Neural progenitor cell (in vitro differentiated cells): ENCODE data around the gene CERT1. TPM values are rescaled to one million over a fixed set of nuclear protein-coding genes. Genes with fewer than 3 reads are reported as not detected.

Source experiments
- DNase-seq: peaks from one replicate; pipeline ENCODE4 v3.0.0-alpha.2; 2016; ENCODE audit warnings: low spot score
- H2AFZ ChIP-seq: fragments of 200-600 bp; sonication (generic); replicated peaks from 2 replicates; pipeline ENCODE4 v1.6.1; 2016; ENCODE audit warnings: antibody characterized with exemption
- H3F3A ChIP-seq: fragments of 200-600 bp; sonication (generic); 2 replicates; pipeline ENCODE4 v1.6.1; 2016; ENCODE audit warnings: antibody characterized with exemption, low read depth
- H3K27ac ChIP-seq: fragments of 200-600 bp; sonication (generic); 2 replicates; pipeline ENCODE4 v1.5.1; 2016; ENCODE audit warnings: mild to moderate bottlenecking
- H3K27me3 ChIP-seq: fragments of 200-600 bp; sonication (generic); 2 replicates; pipeline ENCODE4 v1.6.1; 2016; ENCODE audit warnings: mild to moderate bottlenecking, moderate library complexity
- H3K36me3 ChIP-seq: fragments of 200-600 bp; sonication (generic); 2 replicates; pipeline ENCODE4 v1.5.1; 2016
- H3K4me1 ChIP-seq: fragments of 200-600 bp; sonication (generic); 2 replicates; pipeline ENCODE4 v1.6.1; 2016; ENCODE audit warnings: mixed run types
- H3K4me2 ChIP-seq: fragments of 200-600 bp; sonication (generic); 2 replicates; pipeline ENCODE4 v1.6.1; 2016
- H3K4me3 ChIP-seq: fragments of 200-600 bp; sonication (generic); 2 replicates; pipeline ENCODE4 v1.5.1; 2016
- H3K79me2 ChIP-seq: fragments of 200-600 bp; sonication (generic); 2 replicates; pipeline ENCODE4 v1.6.1; 2016; ENCODE audit warnings: low read depth
- H3K9ac ChIP-seq: fragments of 200-600 bp; sonication (generic); 2 replicates; pipeline ENCODE4 v1.6.1; 2016
- H3K9me3 ChIP-seq: fragments of 200-600 bp; sonication (generic); 2 replicates; pipeline ENCODE4 v1.5.1; 2016; ENCODE audit warnings: low read depth
- H4K20me1 ChIP-seq: fragments of 200-600 bp; sonication (generic); 2 replicates; pipeline ENCODE4 v1.6.1; 2016; ENCODE audit warnings: low read depth
- H3K27ac Mint-ChIP-seq: 3 replicates; pipeline ENCODE4 v1.8.0; 2021; ENCODE audit warnings: mixed read lengths
- H3K27me3 Mint-ChIP-seq: 2 replicates; pipeline ENCODE4 v1.8.0; 2022; ENCODE audit warnings: low read depth, mild to moderate bottlenecking, inconsistent platforms, moderate library complexity, mixed read lengths; ENCODE audit not compliant: insufficient read depth
- H3K36me3 Mint-ChIP-seq: 3 replicates; pipeline ENCODE4 v1.8.0; 2021; ENCODE audit warnings: mixed read lengths
- H3K4me1 Mint-ChIP-seq: 3 replicates; pipeline ENCODE4 v1.8.0; 2021; ENCODE audit warnings: mixed read lengths
- H3K4me3 Mint-ChIP-seq: 3 replicates; pipeline ENCODE4 v1.8.0; 2021; ENCODE audit warnings: mild to moderate bottlenecking, moderate library complexity, mixed read lengths
- H3K9me3 Mint-ChIP-seq: 3 replicates; pipeline ENCODE4 v1.8.0; 2020; ENCODE audit warnings: mixed read lengths
- EZH2 ChIP-seq: fragments of 200-600 bp; sonication (generic); IDR thresholded peaks from 2 replicates; pipeline ENCODE4 v1.6.1; 2017; ENCODE audit warnings: antibody characterized with exemption, mild to moderate bottlenecking, moderate library complexity
- EZH2phosphoT487 ChIP-seq: fragments of 200-600 bp; sonication (generic); IDR thresholded peaks from 2 replicates; pipeline ENCODE4 v1.6.1; 2017; ENCODE audit warnings: antibody characterized with exemption
- total RNA-seq: library from RNA; depleted of rRNA; stranded (reverse); fragments of >200 nt; gene quantifications from 2 replicates; pipeline ENCODE4 v1.2.3, GENCODE V29; 2015; ENCODE audit warnings: low replicate concordance
- TF ChIP-seq, protein P1 (sequence below): fragments of 200-600 bp; sonication (generic); IDR thresholded peaks from 2 replicates; pipeline ENCODE4 v1.5.1; 2017; ENCODE audit warnings: antibody characterized with exemption, mild to moderate bottlenecking

CERT1 gene
- total RNA-seq, 1 donor from 2014 or later, result 50.4 TPM

DNA sequence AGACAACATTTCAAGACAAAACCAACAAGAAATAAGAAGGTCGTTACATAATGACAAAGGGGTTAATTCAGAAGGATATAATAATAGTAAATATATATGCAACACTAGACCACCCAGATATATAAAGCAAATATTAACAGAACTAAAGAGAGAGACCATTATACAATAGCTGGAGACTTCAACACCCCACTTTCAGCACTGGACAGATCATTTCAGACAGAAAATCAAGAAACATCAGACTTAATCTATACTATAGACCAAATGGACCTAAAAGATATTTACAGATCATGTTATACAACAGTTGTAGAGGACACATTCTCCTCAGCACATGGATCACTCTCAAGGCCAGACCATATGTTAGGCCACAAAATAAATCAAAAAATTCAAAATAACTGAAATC lies 26.8 kb downstream of the CERT1 start:
- Mint-ChIP-seq H3K27me3 (no peaks in the 10 kb centered on the region), H3K4me1 (no peaks in the 10 kb centered on the region), H3K9me3 (peaks cover 58% of the 10 kb centered on the region), H3K36me3 (peaks cover 49% of the 10 kb centered on the region), H3K27ac (no peak overlapping the region), H3K4me3 (no peak overlapping the region)
- H3K27ac ChIP-seq, result no peak overlapping the region
- TF ChIP-seq, protein P1, sequence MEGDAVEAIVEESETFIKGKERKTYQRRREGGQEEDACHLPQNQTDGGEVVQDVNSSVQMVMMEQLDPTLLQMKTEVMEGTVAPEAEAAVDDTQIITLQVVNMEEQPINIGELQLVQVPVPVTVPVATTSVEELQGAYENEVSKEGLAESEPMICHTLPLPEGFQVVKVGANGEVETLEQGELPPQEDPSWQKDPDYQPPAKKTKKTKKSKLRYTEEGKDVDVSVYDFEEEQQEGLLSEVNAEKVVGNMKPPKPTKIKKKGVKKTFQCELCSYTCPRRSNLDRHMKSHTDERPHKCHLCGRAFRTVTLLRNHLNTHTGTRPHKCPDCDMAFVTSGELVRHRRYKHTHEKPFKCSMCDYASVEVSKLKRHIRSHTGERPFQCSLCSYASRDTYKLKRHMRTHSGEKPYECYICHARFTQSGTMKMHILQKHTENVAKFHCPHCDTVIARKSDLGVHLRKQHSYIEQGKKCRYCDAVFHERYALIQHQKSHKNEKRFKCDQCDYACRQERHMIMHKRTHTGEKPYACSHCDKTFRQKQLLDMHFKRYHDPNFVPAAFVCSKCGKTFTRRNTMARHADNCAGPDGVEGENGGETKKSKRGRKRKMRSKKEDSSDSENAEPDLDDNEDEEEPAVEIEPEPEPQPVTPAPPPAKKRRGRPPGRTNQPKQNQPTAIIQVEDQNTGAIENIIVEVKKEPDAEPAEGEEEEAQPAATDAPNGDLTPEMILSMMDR, result no peak
- no peak for TF ChIP-seq EZH2phosphoT487
- TF ChIP-seq EZH2, result no peak
- H2AFZ ChIP-seq, result no peak overlapping the region
- no peak overlapping the region for H3K4me2 ChIP-seq
- no peaks in the 10 kb centered on the region for H3K4me1 ChIP-seq
- H3K79me2 ChIP-seq, result peaks cover 97% of the 10 kb centered on the region
- H4K20me1 ChIP-seq, result peaks cover 3% of the 10 kb centered on the region
- no peak overlapping the region for H3K4me3 ChIP-seq
- no peaks in the 10 kb centered on the region for H3F3A ChIP-seq
- H3K9me3 ChIP-seq, result peaks cover 13% of the 10 kb centered on the region
- H3K36me3 ChIP-seq, result no peaks in the 10 kb centered on the region
- DNase-seq, result no peak
- H3K27me3 ChIP-seq, result no peaks in the 10 kb centered on the region
- H3K9ac ChIP-seq, result no peak overlapping the region

- no peak overlapping the region for H2AFZ ChIP-seq
- no peaks in the 10 kb centered on the region for H3K4me1 Mint-ChIP-seq
Observed at GRCh38 chr5:75482482-75482881, 28.9 kb downstream of the CERT1 start.

DNA sequence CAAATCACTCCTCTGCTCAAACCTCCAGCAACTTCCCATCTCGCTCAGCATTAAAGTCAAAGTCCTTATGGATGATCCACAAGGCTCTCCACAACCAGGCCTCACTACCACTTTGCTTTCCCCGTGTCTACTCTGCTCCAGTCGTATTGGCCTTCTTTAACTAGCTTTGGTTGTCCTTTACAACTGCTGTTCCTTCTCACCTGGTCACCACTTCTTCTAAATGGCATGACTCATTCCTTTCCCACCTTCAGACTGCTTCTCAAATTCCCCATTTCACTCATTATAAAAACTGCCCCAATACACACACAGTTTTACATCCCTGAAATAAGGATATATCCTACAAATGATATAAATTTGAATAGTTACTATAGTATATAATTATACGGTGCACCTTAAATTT lies 30.4 kb downstream of the CERT1 start:
- TF ChIP-seq, protein P1, result no peak
- no peak for TF ChIP-seq EZH2phosphoT487
- no peak for TF ChIP-seq EZH2
- H3K27me3 Mint-ChIP-seq, result no peaks in the 10 kb centered on the region
- no peak overlapping the region for H3K4me3 Mint-ChIP-seq
- H3K79me2 ChIP-seq, result peaks cover 85% of the 10 kb centered on the region
- H3K4me2 ChIP-seq, result no peak overlapping the region
- H3K27me3 ChIP-seq, result no peaks in the 10 kb centered on the region
- H3F3A ChIP-seq, result no peaks in the 10 kb centered on the region
- H3K36me3 Mint-ChIP-seq, result peaks cover 27% of the 10 kb centered on the region
- H3K27ac ChIP-seq, result no peak overlapping the region
- peaks cover 22% of the 10 kb centered on the region for H4K20me1 ChIP-seq
- no peak overlapping the region for H2AFZ ChIP-seq
- H3K36me3 ChIP-seq, result peaks cover under 1% of the 10 kb centered on the region
- no peak overlapping the region for H3K27ac Mint-ChIP-seq
- H3K9ac ChIP-seq, result no peak overlapping the region
- no peaks in the 10 kb centered on the region for H3K4me1 ChIP-seq
- no peak overlapping the region for H3K4me3 ChIP-seq
- no peaks in the 10 kb centered on the region for H3K4me1 Mint-ChIP-seq
- DNase-seq, result no peak
- H3K9me3 ChIP-seq, result no peaks in the 10 kb centered on the region
- peaks cover 33% of the 10 kb centered on the region for H3K9me3 Mint-ChIP-seq

More at GRCh38 chr5:75482482-75482881, 28.9 kb downstream of the CERT1 start:
- H3K36me3 ChIP-seq, result no peaks in the 10 kb centered on the region
- Mint-ChIP-seq H3K27me3 (no peaks in the 10 kb centered on the region), H3K4me3 (no peak overlapping the region), H3K9me3 (peaks cover 43% of the 10 kb centered on the region), H3K27ac (no peak overlapping the region), H3K36me3 (peaks cover 38% of the 10 kb centered on the region)
- H4K20me1 ChIP-seq, result peaks cover 12% of the 10 kb centered on the region
- no peak overlapping the region for H3K4me2 ChIP-seq
- peaks cover 85% of the 10 kb centered on the region for H3K79me2 ChIP-seq
- no peaks in the 10 kb centered on the region for H3K27me3 ChIP-seq
- no peak overlapping the region for H3K4me3 ChIP-seq
- no peaks in the 10 kb centered on the region for H3K4me1 ChIP-seq
- no peak overlapping the region for H3K27ac ChIP-seq
- H3K9ac ChIP-seq, result no peak overlapping the region
- H3K9me3 ChIP-seq, result peaks cover 5% of the 10 kb centered on the region
- TF ChIP-seq, protein P1, result no peak
- TF ChIP-seq EZH2, result no peak
- no peak for TF ChIP-seq EZH2phosphoT487
- H3F3A ChIP-seq, result no peaks in the 10 kb centered on the region
- DNase-seq, result no peak
